OCI-LY1 (cell line): ENCODE measurements around the gene FLT3LG.

Experiments used
- H2AFZ ChIP-seq: fragments of 200-600 bp; sonication (generic), shearing (Covaris generic); 2 replicates; pipeline ENCODE4 v1.6.0; 2014; ENCODE audit warnings: antibody characterized with exemption, mild to moderate bottlenecking, low read length
- H3F3A ChIP-seq: fragments of 200-600 bp; sonication (generic), shearing (Covaris generic); 2 replicates; pipeline ENCODE4 v1.6.0; 2014; ENCODE audit warnings: mild to moderate bottlenecking, antibody characterized with exemption, low read length, moderate library complexity; ENCODE audit not compliant: insufficient read depth
- H3K27ac ChIP-seq: fragments of 200-600 bp; sonication (generic); 2 replicates; pipeline ENCODE4 v1.5.1; 2014; ENCODE audit warnings: low read length, mixed run types, mild to moderate bottlenecking, low read depth; ENCODE audit not compliant: poor library complexity, severe bottlenecking
- H3K27me3 ChIP-seq: fragments of 200-600 bp; sonication (generic); 2 replicates; pipeline ENCODE4 v1.6.0; 2014; ENCODE audit warnings: antibody characterized with exemption, mild to moderate bottlenecking, low read length, moderate library complexity; ENCODE audit not compliant: insufficient read depth
- H3K36me3 ChIP-seq: fragments of 200-600 bp; sonication (generic); 2 replicates; pipeline ENCODE4 v1.6.1; 2014; ENCODE audit warnings: mild to moderate bottlenecking, antibody characterized with exemption, low read length, moderate library complexity, mixed read lengths; ENCODE audit not compliant: insufficient read depth
- H3K4me1 ChIP-seq: fragments of 200-600 bp; sonication (generic); 2 replicates; pipeline ENCODE4 v1.5.1; 2014; ENCODE audit warnings: mild to moderate bottlenecking, low read length, moderate library complexity; ENCODE audit not compliant: insufficient read depth, severe bottlenecking
- H3K4me2 ChIP-seq: fragments of 200-600 bp; sonication (generic), shearing (Covaris generic); 2 replicates; pipeline ENCODE4 v1.6.1; 2014; ENCODE audit warnings: low read length
- H3K4me3 ChIP-seq: fragments of 200-600 bp; sonication (generic); 2 replicates; pipeline ENCODE4 v1.5.1; 2014; ENCODE audit warnings: low read length, low read depth, mild to moderate bottlenecking, mixed read lengths; ENCODE audit not compliant: poor library complexity, severe bottlenecking
- H3K79me2 ChIP-seq: fragments of 200-600 bp; shearing (Covaris generic); 2 replicates; pipeline ENCODE4 v1.6.1; 2016; ENCODE audit warnings: mixed run types, low read length, mixed read lengths; ENCODE audit not compliant: insufficient read depth
- H3K9ac ChIP-seq: fragments of 200-600 bp; sonication (generic), shearing (Covaris generic); 2 replicates; pipeline ENCODE4 v1.6.1; 2014; ENCODE audit warnings: mild to moderate bottlenecking, low read length, mixed read lengths
- H3K9me2 ChIP-seq: fragments of 200-600 bp; sonication (generic), shearing (Covaris generic); 2 replicates; pipeline ENCODE4 v1.6.1; 2014; ENCODE audit warnings: low read depth, mild to moderate bottlenecking, low read length, mixed read lengths
- H3K9me3 ChIP-seq: fragments of 200-600 bp; shearing (Covaris generic); 2 replicates; pipeline ENCODE4 v1.6.1; 2014; ENCODE audit warnings: low read length, mixed read lengths
- H4K20me1 ChIP-seq: fragments of 200-600 bp; sonication (generic), shearing (Covaris generic); 2 replicates; pipeline ENCODE4 v1.6.0; 2016; ENCODE audit warnings: mild to moderate bottlenecking, low read length; ENCODE audit not compliant: insufficient read depth
- EZH2 ChIP-seq: fragments of 200-600 bp; sonication (generic), shearing (Covaris generic); IDR thresholded peaks from 2 replicates; pipeline ENCODE4 v1.8.0; 2017; ENCODE audit warnings: borderline replicate concordance, mixed run types, mild to moderate bottlenecking, antibody characterized with exemption, low read length, moderate library complexity, mixed read lengths
- TF ChIP-seq, protein P1 (sequence below): fragments of 200-600 bp; sonication (generic), shearing (Covaris generic); IDR thresholded peaks from 2 replicates; pipeline ENCODE4 v1.5.1; 2017; ENCODE audit warnings: mild to moderate bottlenecking, antibody characterized with exemption, low read length, moderate library complexity, mixed read lengths

The FLT3LG gene

DNA sequence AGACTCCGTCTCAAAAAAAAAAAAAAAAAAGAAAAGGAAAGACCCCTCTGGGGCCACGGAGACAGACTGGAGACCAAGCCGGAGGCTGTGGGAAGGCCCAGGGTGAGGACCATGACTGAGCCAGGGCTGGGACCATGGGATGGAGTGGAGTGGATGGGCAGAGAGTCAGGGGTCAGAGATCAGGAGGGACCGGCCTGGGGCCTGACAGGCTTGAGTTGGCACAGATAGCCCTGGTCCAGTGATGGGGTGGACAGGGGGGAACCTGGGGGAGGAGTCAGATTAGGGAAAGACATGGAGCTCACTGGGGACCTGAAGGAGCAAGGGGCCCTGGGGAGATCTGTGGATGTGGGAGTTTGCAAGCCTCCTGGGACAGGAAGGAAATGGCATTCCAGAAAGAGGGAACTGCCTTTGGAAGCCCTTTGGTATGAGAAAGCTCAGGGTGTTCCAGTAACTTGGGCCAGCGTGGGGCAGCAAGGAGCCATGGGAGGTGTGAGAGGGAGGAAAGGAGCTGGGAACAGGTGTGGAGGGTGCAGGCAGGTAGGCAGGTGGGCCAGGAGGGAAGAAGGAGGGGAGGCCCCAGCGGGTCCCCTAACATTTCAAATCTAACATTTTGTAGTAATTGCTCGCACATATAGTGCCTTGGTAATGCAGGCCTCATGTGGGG, 7.1 kb downstream of the FLT3LG start:
- H3K9me2 ChIP-seq: no peaks in the 10 kb centered on the region
- H3K27ac ChIP-seq: no peak overlapping the region
- TF ChIP-seq, protein P1, sequence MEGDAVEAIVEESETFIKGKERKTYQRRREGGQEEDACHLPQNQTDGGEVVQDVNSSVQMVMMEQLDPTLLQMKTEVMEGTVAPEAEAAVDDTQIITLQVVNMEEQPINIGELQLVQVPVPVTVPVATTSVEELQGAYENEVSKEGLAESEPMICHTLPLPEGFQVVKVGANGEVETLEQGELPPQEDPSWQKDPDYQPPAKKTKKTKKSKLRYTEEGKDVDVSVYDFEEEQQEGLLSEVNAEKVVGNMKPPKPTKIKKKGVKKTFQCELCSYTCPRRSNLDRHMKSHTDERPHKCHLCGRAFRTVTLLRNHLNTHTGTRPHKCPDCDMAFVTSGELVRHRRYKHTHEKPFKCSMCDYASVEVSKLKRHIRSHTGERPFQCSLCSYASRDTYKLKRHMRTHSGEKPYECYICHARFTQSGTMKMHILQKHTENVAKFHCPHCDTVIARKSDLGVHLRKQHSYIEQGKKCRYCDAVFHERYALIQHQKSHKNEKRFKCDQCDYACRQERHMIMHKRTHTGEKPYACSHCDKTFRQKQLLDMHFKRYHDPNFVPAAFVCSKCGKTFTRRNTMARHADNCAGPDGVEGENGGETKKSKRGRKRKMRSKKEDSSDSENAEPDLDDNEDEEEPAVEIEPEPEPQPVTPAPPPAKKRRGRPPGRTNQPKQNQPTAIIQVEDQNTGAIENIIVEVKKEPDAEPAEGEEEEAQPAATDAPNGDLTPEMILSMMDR: no peak
- no peak for TF ChIP-seq EZH2
- peaks cover 4% of the 10 kb centered on the region for H3K4me1 ChIP-seq
- H3K9me3 ChIP-seq: no peaks in the 10 kb centered on the region
- no peaks in the 10 kb centered on the region for H3K36me3 ChIP-seq
- no peaks in the 10 kb centered on the region for H3F3A ChIP-seq
- H4K20me1 ChIP-seq: no peaks in the 10 kb centered on the region
- H3K79me2 ChIP-seq: no peaks in the 10 kb centered on the region
- H3K4me3 ChIP-seq: no peak overlapping the region
- H2AFZ ChIP-seq: no peak overlapping the region
- no peak overlapping the region for H3K4me2 ChIP-seq
- no peak overlapping the region for H3K9ac ChIP-seq
- no peaks in the 10 kb centered on the region for H3K27me3 ChIP-seq

DNA sequence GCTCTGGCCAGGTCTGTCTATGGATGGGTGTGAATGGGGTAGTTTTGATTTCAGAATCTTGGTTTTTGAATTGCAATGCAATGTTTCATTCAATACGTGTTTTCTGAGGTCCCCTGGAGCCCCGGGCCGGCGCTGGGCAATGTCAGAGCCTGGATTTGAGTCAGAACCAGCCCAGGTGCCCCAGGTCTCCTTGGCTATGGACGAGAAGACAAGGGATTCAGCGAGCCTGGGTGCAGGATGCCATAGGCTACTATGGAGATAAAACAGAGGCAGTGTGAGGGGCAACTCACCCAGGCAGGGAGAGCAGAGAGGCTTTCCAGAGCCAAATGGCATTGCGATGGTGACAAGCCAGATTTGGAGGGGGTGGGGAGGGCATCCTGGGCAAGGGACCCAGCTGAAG, 12.2 kb downstream of the FLT3LG start:
- Histone ChIP-seq H3K9me3 (no peaks in the 10 kb centered on the region), H3K27ac (no peak overlapping the region), H3K36me3 (peaks cover 38% of the 10 kb centered on the region), H3K9me2 (no peaks in the 10 kb centered on the region), H3F3A (peaks cover 7% of the 10 kb centered on the region), H4K20me1 (no peaks in the 10 kb centered on the region), H3K79me2 (peaks cover 23% of the 10 kb centered on the region), H2AFZ (no peak overlapping the region), H3K27me3 (no peaks in the 10 kb centered on the region), H3K9ac (no peak overlapping the region), H3K4me1 (peaks cover 29% of the 10 kb centered on the region), H3K4me3 (no peak overlapping the region), H3K4me2 (no peak overlapping the region)
- no peak for TF ChIP-seq EZH2
- TF ChIP-seq, protein P1: no peak

DNA sequence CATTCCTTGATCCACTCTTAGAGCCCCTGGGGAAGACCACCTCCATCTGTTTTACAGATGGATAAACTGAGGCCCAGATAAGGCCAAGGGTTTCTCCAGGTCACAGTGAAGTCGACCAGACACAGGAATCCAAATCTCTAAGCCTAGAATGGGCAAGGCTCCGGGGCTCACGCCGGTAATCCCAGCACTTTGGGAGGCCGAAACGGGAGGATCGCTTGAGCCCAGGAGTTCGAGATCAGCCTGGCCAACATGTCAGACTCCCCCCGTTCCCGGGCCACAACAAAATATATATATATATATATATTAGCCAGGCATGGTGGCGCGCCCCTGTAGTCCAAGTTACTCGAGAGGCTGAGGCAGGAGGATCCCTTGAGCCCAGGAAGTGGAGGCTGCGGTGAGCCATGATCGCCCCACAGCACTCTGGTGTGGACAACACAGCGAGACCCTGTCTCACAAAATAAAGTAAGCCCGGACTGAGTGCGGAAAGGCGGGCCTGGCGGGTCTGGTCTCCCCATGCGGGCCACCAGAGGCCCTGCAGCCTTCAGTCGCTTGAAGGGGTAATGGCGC, 12.8 kb downstream of the FLT3LG start:
- Histone ChIP-seq H3K27ac (no peak overlapping the region), H3K9ac (no peak overlapping the region), H3K4me3 (peak overlapping the region; percentile 39)

More for the DNA sequence above, 12.8 kb downstream of the FLT3LG start:
- Histone ChIP-seq H3K36me3 (peaks cover 44% of the 10 kb centered on the region), H3K27me3 (no peaks in the 10 kb centered on the region), H3F3A (peaks cover 7% of the 10 kb centered on the region), H3K9me2 (no peaks in the 10 kb centered on the region), H3K79me2 (peaks cover 23% of the 10 kb centered on the region), H3K4me1 (peaks cover 29% of the 10 kb centered on the region), H2AFZ (no peak overlapping the region), H3K4me2 (peak overlapping the region; percentile 45; the same call in 1 of the 2 replicates), H4K20me1 (no peaks in the 10 kb centered on the region), H3K9me3 (no peaks in the 10 kb centered on the region)
- no peak for TF ChIP-seq EZH2
- TF ChIP-seq, protein P1: no peak
